ENCODE data around the gene CCDC51.

- TF ChIP-seq CTCF (optimal IDR thresholded peaks at IDR 0.05 in 1 of 3, IDR thresholded peaks at IDR 0.05 in 1 of 3, conservative IDR thresholded peaks at IDR 0.05 in 1 of 3; ENCODE audit: extremely low read depth in 1 of 3, insufficient read depth in 2 of 3, low read length in 3 of 3) (no peak), EZH2 (IDR thresholded peaks at IDR 0.05; ENCODE audit: low read length) (no peak)
These were observed 9.8 kb downstream of the CCDC51 start, which contains the start of gene PLXNB1 for GRCh38 chr3:48429960-48430707.

All from keratinocyte (primary cell).